ENCODE data around the gene SSBP3. TPM values are rescaled to one million over a fixed set of nuclear protein-coding genes. Genes with fewer than 3 reads are reported as not detected.

The SSBP3 gene
- total RNA-seq, 1 donor from 2014 or later = 51.0 TPM

DNA sequence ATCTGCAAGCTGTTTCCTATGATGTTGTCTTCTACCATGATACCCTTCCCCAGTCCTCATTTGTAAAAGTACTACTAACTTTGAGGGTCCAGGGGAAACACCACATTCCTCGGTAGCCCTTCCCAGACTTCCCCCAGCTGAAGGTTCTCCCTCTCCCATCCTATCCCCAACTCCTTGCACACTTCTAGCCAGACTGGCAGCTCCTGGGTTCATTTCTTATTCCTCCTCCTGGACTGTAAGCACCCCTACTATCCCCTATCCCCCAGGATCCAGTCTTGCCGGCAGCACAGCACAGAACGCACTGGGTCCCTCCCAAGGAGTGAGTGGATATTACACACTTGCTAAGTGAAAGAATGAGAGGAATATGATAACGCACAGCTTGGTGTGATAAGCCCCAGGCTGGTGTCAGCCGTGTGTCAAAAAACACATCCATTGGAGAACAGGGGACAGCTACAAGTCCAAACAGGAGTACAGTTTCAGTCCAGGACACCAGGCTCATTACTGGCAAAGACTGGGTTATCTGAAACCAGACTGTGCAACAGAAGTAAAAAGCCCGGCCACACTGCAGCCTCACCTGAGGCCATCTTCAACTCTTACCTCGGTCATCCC is 100.2 kb downstream of the SSBP3 start:
- Histone ChIP-seq H3K36me3 (no peaks in the 10 kb centered on the region), H3K27me3 (no peaks in the 10 kb centered on the region), H3K9me3 (no peaks in the 10 kb centered on the region), H3K4me1 (peaks cover 7 to 20% of the 10 kb centered on the region in 2 donors), H3K27ac (no peak overlapping the region), H3K4me3 (no peak overlapping the region)
- TF ChIP-seq, protein P1, sequence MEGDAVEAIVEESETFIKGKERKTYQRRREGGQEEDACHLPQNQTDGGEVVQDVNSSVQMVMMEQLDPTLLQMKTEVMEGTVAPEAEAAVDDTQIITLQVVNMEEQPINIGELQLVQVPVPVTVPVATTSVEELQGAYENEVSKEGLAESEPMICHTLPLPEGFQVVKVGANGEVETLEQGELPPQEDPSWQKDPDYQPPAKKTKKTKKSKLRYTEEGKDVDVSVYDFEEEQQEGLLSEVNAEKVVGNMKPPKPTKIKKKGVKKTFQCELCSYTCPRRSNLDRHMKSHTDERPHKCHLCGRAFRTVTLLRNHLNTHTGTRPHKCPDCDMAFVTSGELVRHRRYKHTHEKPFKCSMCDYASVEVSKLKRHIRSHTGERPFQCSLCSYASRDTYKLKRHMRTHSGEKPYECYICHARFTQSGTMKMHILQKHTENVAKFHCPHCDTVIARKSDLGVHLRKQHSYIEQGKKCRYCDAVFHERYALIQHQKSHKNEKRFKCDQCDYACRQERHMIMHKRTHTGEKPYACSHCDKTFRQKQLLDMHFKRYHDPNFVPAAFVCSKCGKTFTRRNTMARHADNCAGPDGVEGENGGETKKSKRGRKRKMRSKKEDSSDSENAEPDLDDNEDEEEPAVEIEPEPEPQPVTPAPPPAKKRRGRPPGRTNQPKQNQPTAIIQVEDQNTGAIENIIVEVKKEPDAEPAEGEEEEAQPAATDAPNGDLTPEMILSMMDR (IDR thresholded peaks at IDR 0.05) = no peak
- DNase-seq (ENCODE audit: low spot score in 2 of 2) = no peak
- intact Hi-C loops (cut with DNase I) = no loop called here

- peaks cover 7 to 18% of the 10 kb centered on the region in 2 donors for H3K4me1 ChIP-seq
- no peak for DNase-seq (ENCODE audit: low spot score in 2 of 2)
- no peaks in the 10 kb centered on the region for H3K36me3 ChIP-seq
- no peaks in the 10 kb centered on the region for H3K27me3 ChIP-seq
- TF ChIP-seq, protein P1 (IDR thresholded peaks at IDR 0.05) = no peak
- no peaks in the 10 kb centered on the region for H3K9me3 ChIP-seq
- H3K4me3 ChIP-seq = no peak overlapping the region
- intact Hi-C loops (cut with DNase I) = no loop called here
- no peak overlapping the region for H3K27ac ChIP-seq
Observed at GRCh38 chr1:54304518-54304917, 101.7 kb downstream of the SSBP3 start.

DNA sequence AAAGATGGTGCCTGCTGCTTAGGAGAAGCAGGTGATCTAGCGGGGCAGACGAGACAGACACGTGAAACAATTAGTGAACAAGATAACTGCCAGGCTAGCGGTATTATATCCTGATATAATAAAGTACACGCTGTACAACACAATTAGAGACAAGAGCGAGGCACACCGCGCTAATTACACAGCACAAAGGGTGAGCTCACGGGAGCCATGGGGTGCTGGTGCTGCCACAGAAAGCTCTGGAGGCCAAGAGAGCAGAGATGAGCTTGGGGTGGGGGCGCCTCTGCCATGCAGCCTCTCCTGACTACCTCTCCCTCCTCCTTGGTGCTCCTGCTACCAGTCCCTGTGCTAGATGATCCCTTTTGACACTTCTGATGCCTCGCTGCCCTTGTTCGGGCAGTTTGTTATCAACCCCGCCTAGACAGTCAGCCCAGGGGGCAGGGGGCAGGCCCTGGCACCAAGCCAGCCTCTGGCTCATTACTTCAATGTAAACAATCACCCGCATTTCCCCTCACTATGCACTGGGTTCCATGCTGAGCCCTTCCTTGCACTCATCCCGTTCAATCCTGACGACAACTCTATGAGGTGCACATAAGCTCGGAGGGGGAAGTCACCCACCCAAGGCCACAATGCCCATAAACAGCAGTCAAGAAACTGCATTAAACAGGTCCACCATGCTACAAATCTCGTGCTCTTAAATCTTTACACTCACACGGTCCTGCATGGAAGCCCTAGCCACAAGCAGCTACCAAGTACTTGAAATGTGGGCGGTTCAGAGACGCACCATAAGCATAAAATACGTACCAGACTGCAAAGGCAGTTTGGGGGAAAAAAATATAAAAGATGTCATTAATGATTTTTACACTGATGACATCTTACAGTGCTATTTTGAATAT is 103.0 kb downstream of the SSBP3 start:
- no peak overlapping the region for H3K4me3 ChIP-seq
- H3K9me3 ChIP-seq = no peaks in the 10 kb centered on the region
- no peak for DNase-seq (ENCODE audit: low spot score in 2 of 2)
- H3K27ac ChIP-seq = no peak overlapping the region
- intact Hi-C loops (cut with DNase I) = no loop called here
- H3K27me3 ChIP-seq = no peaks in the 10 kb centered on the region
- H3K36me3 ChIP-seq = no peaks in the 10 kb centered on the region
- peaks cover 14 to 19% of the 10 kb centered on the region in 2 donors for H3K4me1 ChIP-seq
- TF ChIP-seq, protein P1 (IDR thresholded peaks at IDR 0.05) = no peak

- Histone ChIP-seq H3K36me3 (no peaks in the 10 kb centered on the region), H3K27me3 (no peaks in the 10 kb centered on the region), H3K4me3 (no peak overlapping the region), H3K9me3 (no peaks in the 10 kb centered on the region), H3K27ac (no peak overlapping the region), H3K4me1 (peaks cover 19 to 26% of the 10 kb centered on the region in 2 donors)
- intact Hi-C loops (cut with DNase I) = no loop called here
- no peak for DNase-seq (ENCODE audit: low spot score in 2 of 2)
- TF ChIP-seq, protein P1 (IDR thresholded peaks at IDR 0.05) = no peak
Observed at GRCh38 chr1:54302549-54302948, 103.6 kb downstream of the SSBP3 start.

DNA sequence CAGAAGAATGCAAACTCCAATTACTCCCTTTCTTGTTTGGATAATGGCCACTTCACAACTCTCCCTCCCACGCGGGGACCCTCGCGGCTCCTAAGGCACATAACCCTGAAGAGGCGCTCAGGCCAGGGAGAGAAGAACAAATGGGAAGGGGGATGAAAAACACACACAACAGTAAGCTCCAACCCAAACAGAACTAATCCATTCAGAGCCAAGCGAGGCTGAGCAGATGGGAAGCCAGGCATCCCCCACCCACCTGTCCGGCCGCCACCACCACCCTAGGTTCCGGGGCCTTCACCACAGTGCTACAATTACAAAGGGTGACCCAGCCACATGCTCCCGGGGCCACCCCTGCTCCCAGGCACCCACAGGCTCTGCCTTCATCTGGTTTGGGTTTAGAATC is 104.7 kb downstream of the SSBP3 start:
- peaks cover 26 to 36% of the 10 kb centered on the region in 2 donors for H3K4me1 ChIP-seq
- intact Hi-C loops (cut with DNase I) = no loop called here

More for the DNA sequence above, 104.7 kb downstream of the SSBP3 start:
- no peak for DNase-seq (ENCODE audit: low spot score in 2 of 2)
- Histone ChIP-seq H3K4me3 (no peak overlapping the region), H3K36me3 (no peaks in the 10 kb centered on the region), H3K27me3 (no peaks in the 10 kb centered on the region), H3K27ac (no peak overlapping the region), H3K9me3 (no peaks in the 10 kb centered on the region)
- TF ChIP-seq, protein P1 (IDR thresholded peaks at IDR 0.05) = no peak
